ENCODE results near the gene SPATA46. TPM values are rescaled to one million over a fixed set of nuclear protein-coding genes. Genes with fewer than 3 reads are reported as not detected.

Gene SPATA46
- total RNA-seq, 3 donors from 2014 or later (not counting 1 experiment from before 2014, with no cell fraction given), result not detected

DNA sequence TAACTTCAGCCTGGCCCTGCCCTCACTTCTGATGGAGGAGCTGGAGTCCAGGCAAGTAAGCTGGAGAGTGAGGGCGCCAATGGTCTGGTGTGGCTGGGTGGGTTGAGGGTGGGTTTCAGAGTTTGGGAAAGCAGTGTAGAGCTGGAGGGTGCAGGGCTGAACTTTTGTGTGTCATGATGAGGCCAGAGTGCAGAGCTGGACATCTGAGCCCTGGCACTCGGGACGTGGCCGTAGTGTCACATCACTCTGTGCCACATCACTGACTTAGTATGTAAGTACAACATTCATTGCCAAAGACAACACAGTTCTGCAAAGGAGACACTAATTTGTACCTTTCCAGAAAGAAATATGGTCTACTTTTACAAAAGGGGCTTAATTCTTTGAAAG, 15.8 kb downstream of the SPATA46 start:
- Mint-ChIP-seq H3K4me3 (no peak overlapping the region), H3K9me3 (no peaks in the 10 kb centered on the region), H3K27me3 (ENCODE audit: low read depth in 2 of 2) (peaks cover 0 to 6% of the 10 kb centered on the region in 2 donors), H3K27ac (no peak overlapping the region), H3K4me1 (peaks cover 0 to 10% of the 10 kb centered on the region in 2 donors), H3K36me3 (no peaks in the 10 kb centered on the region)
- H3K9me3 ChIP-seq (ENCODE audit: control insufficient read depth, insufficient read depth, low read length), result no peaks in the 10 kb centered on the region
- H3K4me3 ChIP-seq (ENCODE audit: low read length), result no peak overlapping the region
- H3K27me3 ChIP-seq (ENCODE audit: control insufficient read depth, insufficient read depth, low read length), result no peaks in the 10 kb centered on the region
- WGBS (ENCODE audit: insufficient coverage), result 84% methylated on average over 4 of the region's 4 CpGs
- DNase-seq (no peak), ATAC-seq (no peak)
- peaks cover 11% of the 10 kb centered on the region for H3K4me1 ChIP-seq (ENCODE audit: control insufficient read depth, insufficient read depth, low read length)
- TF ChIP-seq, protein P1, sequence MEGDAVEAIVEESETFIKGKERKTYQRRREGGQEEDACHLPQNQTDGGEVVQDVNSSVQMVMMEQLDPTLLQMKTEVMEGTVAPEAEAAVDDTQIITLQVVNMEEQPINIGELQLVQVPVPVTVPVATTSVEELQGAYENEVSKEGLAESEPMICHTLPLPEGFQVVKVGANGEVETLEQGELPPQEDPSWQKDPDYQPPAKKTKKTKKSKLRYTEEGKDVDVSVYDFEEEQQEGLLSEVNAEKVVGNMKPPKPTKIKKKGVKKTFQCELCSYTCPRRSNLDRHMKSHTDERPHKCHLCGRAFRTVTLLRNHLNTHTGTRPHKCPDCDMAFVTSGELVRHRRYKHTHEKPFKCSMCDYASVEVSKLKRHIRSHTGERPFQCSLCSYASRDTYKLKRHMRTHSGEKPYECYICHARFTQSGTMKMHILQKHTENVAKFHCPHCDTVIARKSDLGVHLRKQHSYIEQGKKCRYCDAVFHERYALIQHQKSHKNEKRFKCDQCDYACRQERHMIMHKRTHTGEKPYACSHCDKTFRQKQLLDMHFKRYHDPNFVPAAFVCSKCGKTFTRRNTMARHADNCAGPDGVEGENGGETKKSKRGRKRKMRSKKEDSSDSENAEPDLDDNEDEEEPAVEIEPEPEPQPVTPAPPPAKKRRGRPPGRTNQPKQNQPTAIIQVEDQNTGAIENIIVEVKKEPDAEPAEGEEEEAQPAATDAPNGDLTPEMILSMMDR (IDR thresholded peaks at IDR 0.05), result no peak
- H3K36me3 ChIP-seq (ENCODE audit: control insufficient read depth, insufficient read depth, low read length), result no peaks in the 10 kb centered on the region
- no peak overlapping the region for H3K27ac ChIP-seq (ENCODE audit: low read length)
- intact Hi-C loops (cut with micrococcal nuclease), result no loop called here

DNA sequence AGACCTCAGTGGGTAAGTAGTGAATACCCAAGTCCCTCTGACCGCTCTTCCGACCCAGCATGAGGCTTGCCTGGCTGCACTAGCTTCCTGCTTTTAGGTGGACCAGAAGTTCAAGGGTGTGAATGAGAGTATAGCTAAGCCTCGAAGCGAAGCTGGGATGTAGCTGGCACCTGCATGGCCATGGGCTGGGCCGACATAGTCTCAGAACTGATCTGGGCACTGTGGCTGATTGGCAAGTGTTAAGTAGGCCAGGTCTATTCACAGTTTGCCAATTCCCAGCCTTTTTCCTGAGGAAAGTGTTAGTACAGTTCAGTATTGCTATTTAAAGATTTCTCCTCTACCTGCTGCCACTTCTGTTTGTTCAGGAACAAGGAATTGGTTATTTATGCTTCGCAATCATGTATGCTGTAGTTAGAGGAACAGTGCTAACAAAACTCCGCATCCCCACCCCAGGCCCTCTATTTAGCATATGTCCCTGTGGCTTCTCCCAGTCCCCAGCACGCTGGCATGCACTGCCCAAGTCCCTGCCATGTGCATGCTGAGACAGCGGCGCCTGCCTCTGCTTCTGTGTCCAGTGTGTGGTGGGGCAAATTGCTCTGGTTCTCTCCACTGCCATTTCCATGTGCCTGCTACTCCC, 16.3 kb downstream of the SPATA46 start:
- no peak overlapping the region for H3K27ac Mint-ChIP-seq
- TF ChIP-seq, protein P1 (IDR thresholded peaks at IDR 0.05), result no peak
- H3K4me3 Mint-ChIP-seq, result no peak overlapping the region
- ATAC-seq, result no peak
- no peak for DNase-seq
- intact Hi-C loops (cut with micrococcal nuclease), result no loop called here
- Histone ChIP-seq H3K27ac (ENCODE audit: low read length) (no peak overlapping the region), H3K4me3 (ENCODE audit: low read length) (no peak overlapping the region), H3K36me3 (ENCODE audit: control insufficient read depth, insufficient read depth, low read length) (no peaks in the 10 kb centered on the region), H3K27me3 (ENCODE audit: control insufficient read depth, insufficient read depth, low read length) (no peaks in the 10 kb centered on the region), H3K9me3 (ENCODE audit: control insufficient read depth, insufficient read depth, low read length) (no peaks in the 10 kb centered on the region), H3K4me1 (ENCODE audit: control insufficient read depth, insufficient read depth, low read length) (peaks cover 11% of the 10 kb centered on the region)
- H3K9me3 Mint-ChIP-seq, result no peaks in the 10 kb centered on the region
- whole genome bisulfite sequencing (ENCODE audit: insufficient coverage), result 82% methylated on average over 10 of the region's 10 CpGs
- H3K4me1 Mint-ChIP-seq, result peaks cover 0 to 10% of the 10 kb centered on the region in 2 donors
- peaks cover 2 to 6% of the 10 kb centered on the region in 2 donors for H3K27me3 Mint-ChIP-seq (ENCODE audit: low read depth in 2 of 2)
- no peaks in the 10 kb centered on the region for H3K36me3 Mint-ChIP-seq

DNA sequence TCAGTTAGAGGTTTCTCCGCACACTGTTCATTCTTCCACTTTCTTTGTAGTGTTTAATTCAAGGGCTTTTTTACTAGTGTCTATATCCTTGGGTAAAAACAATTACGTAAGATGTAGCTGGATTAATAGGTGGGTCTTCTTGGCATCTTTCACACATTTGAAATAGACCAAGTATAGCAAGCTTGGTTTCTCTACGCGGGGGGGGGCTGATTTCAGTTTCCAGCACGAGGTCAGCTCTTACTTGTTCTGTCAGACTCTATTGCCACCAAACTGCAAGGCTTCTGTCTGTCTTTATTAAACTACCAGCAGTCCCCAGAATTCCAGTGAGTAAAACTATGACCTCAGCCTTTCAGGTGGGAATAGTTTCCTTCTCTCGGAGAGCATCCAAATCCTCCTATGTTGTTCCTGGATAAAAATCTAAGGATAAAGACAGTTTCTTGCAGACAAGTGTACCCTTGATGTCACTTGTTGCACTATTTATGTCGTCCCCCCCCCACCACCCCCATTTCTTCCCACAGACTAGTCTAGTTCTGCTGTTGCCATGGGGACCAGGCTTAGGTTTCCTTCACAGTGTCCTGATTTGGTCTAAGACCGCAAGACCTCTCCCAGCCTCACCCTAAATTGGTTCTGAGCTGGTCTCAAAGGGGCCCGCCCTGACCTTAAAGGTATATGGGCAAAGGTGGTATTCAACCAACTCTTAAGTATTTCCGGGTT, 17.0 kb downstream of the SPATA46 start:
- no peaks in the 10 kb centered on the region for H3K27me3 ChIP-seq (ENCODE audit: control insufficient read depth, insufficient read depth, low read length)
- H3K4me3 Mint-ChIP-seq, result no peak overlapping the region
- DNase-seq (no peak), ATAC-seq (no peak)
- H3K36me3 ChIP-seq (ENCODE audit: control insufficient read depth, insufficient read depth, low read length), result no peaks in the 10 kb centered on the region
- peaks cover 0 to 10% of the 10 kb centered on the region in 2 donors for H3K4me1 Mint-ChIP-seq
- peaks cover 11% of the 10 kb centered on the region for H3K4me1 ChIP-seq (ENCODE audit: control insufficient read depth, insufficient read depth, low read length)
- no peak overlapping the region for H3K27ac Mint-ChIP-seq
- H3K36me3 Mint-ChIP-seq, result no peaks in the 10 kb centered on the region
- no peaks in the 10 kb centered on the region for H3K9me3 Mint-ChIP-seq
- no peaks in the 10 kb centered on the region for H3K9me3 ChIP-seq (ENCODE audit: control insufficient read depth, insufficient read depth, low read length)
- TF ChIP-seq, protein P1 (IDR thresholded peaks at IDR 0.05), result no peak
- 65% methylated on average over 9 of the region's 10 CpGs for WGBS (ENCODE audit: insufficient coverage)
- no peak overlapping the region for H3K4me3 ChIP-seq (ENCODE audit: low read length)
- intact Hi-C loops (cut with micrococcal nuclease), result loop anchor here (5.0 kb wide), 3 partner anchors 98 to 958 kb away; no protein-coding TSS in a partner anchor
- H3K27ac ChIP-seq (ENCODE audit: low read length), result no peak overlapping the region
- H3K27me3 Mint-ChIP-seq (ENCODE audit: low read depth in 2 of 2), result peaks cover 2 to 6% of the 10 kb centered on the region in 2 donors
